Tibial nerve (tissue), 4 donors: Measurements from ENCODE around the gene RASAL2. TPM values are rescaled to one million over a fixed set of nuclear protein-coding genes. Genes with fewer than 3 reads are reported as not detected.

Experiments
- DNase-seq, 2 donors: peaks; one replicate each; pipeline ENCODE4 v3.0.0-alpha.2; 2019; ENCODE audit warnings: low spot score in 2 of 2
- H3K27ac ChIP-seq, 4 donors: fragments of 200-600 bp; sonication (generic) in 3 of 4; one replicate each; pipeline ENCODE4 v1.5.1; 2017 to 2019; ENCODE audit warnings: mild to moderate bottlenecking in 1 of 4
- H3K27me3 ChIP-seq, 2 donors: fragments of 200-600 bp; sonication (generic) in 1 of 2; one replicate each; pipeline versions ENCODE4 v1.5.1 to v1.6.0; 2017 to 2019
- H3K36me3 ChIP-seq, 3 donors: fragments of 200-600 bp; sonication (generic); one replicate each; pipeline ENCODE4 v1.5.1; 2018 to 2019
- H3K4me1 ChIP-seq, 4 donors: fragments of 200-600 bp; sonication (generic) in 3 of 4; one replicate each; pipeline ENCODE4 v1.5.1; 2017 to 2019
- H3K4me3 ChIP-seq, 4 donors: fragments of 200-600 bp; sonication (generic) in 3 of 4; one replicate each; pipeline ENCODE4 v1.5.1; 2017 to 2019; ENCODE audit warnings: mild to moderate bottlenecking in 1 of 4, moderate library complexity in 1 of 4
- H3K9me3 ChIP-seq, 4 donors: fragments of 200-600 bp; sonication (generic) in 3 of 4; one replicate each; pipeline ENCODE4 v1.5.1; 2017 to 2019
- EP300 ChIP-seq, 2 donors: sonication (generic); formaldehyde crosslinking; IDR thresholded peaks; one replicate each; pipeline ENCODE4 v1.6.1; 2017; ENCODE audit warnings: antibody characterized with exemption in 2 of 2, mild to moderate bottlenecking in 1 of 2
- POLR2A ChIP-seq, 2 donors: fragments of 450-650 bp; IDR thresholded peaks; one replicate each; pipeline ENCODE4 v1.6.1; 2017; ENCODE audit warnings: antibody characterized with exemption in 2 of 2, mild to moderate bottlenecking in 2 of 2, moderate library complexity in 2 of 2
- WGBS, 2 donors: methylation state at CpG; one replicate each; pipeline ENCODE4 v1.1.5; 2018; 5-methylcytosine and 5-hydroxymethylcytosine counted together
- total RNA-seq, 4 donors: library from RNA; depleted of rRNA; stranded (reverse); fragments of >200 nt; gene quantifications; one replicate each; pipeline ENCODE4 v1.1.0, GENCODE V29; 2016
- TF ChIP-seq, protein P1 (sequence below), 5 experiments: fragments of 200-600 bp in 3 of 5; fragments of 450-650 bp in 2 of 5; sonication (generic) in 3 of 5; IDR thresholded peaks; one replicate each; pipeline ENCODE4 v1.5.1; 2016 to 2019; ENCODE audit warnings: antibody characterized with exemption in 5 of 5, mild to moderate bottlenecking in 3 of 5, moderate library complexity in 2 of 5

RASAL2 gene
- total RNA-seq, 4 donors from 2014 or later = 40.5 to 44.8 (median 43.0) TPM

DNA sequence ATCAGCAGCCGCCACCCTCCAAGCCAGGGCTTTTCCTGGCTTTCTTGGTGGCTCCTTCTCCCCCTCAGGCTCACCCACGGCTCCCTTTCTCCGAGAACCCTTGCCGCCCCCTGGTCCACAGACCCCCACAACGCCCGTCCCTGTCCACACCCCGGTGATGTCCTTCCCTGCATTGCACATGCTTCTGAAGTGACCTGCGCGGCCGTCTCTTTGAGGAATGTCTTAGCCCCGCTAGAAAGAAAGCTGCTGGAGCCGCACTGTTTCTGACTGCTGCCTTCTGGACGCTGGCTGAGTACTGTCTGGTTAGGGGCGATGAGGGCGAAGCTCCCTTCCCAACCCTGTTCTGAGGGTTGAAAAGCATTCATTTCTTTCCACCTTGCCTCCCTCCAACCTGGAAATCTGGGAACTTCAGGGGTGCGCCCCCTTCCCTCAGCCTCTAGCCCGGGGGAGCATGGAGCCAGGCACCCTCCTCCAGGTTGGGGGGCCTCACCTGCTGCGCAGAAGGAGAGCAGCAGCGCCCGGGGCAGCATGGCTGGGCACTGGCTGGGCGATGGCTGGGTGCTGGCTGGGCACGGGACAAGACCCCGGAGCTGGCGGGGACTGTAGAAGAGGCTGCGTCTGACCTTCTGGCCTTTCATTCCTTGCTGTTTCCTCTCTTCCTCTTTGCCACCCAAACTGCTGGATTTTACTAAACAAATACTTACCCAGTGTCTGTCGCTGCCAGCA is 402.7 kb downstream of the RASAL2 start, which contains the start of gene CLEC20A:
Gene CLEC20A, minus strand, starts transcription at position 555 of the 726 bp plus-strand sequence. Its CDS starts 25 bp downstream, at position 530.
- Histone ChIP-seq H3K27ac (no peak within 1 kb of the TSS), H3K4me1 (no peaks in the 10 kb centered on the region), H3K4me3 (no peak within 1 kb of the TSS), H3K27me3 (no peaks in the 10 kb centered on the region), H3K36me3 (no peaks in the 10 kb centered on the region), H3K9me3 (no peaks in the 10 kb centered on the region)
- WGBS, 2 donors = 90 to 92% methylated on average over 26 of the region's 26 CpGs
- no peak for DNase-seq
- TF ChIP-seq POLR2A (IDR thresholded peaks at IDR 0.05) (no peak), EP300 (IDR thresholded peaks at IDR 0.05) (no peak)

DNA sequence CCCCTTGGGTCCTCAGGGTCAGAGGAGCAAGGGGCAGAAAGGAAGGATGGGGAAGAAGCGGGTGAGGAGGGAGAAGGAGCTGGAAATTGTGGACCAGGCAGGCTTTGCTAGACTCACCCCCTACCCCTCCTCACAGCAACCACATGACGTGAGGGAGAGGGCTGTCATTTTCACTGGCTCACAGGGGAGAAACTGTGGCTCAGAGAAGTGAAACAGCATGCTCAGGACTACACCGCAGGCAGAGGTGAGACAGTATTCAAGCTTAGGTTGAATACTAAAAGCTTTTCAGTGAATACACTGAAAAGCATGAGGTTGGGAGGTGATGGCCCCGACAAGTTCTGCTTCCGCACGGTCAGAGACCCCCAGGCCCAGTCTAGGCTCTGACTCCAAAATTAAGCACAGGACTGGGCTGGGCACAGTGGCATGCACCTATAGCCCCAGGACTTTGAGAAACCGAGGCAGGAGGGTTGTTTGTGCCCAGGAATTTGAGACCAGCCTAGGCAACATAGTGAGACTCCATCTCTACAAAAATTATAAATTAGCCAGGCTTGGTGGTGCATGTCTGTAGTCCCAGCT is 404.1 kb downstream of the RASAL2 start:
- TF ChIP-seq POLR2A (IDR thresholded peaks at IDR 0.05) (no peak), EP300 (IDR thresholded peaks at IDR 0.05) (no peak)
- TF ChIP-seq, protein P1, sequence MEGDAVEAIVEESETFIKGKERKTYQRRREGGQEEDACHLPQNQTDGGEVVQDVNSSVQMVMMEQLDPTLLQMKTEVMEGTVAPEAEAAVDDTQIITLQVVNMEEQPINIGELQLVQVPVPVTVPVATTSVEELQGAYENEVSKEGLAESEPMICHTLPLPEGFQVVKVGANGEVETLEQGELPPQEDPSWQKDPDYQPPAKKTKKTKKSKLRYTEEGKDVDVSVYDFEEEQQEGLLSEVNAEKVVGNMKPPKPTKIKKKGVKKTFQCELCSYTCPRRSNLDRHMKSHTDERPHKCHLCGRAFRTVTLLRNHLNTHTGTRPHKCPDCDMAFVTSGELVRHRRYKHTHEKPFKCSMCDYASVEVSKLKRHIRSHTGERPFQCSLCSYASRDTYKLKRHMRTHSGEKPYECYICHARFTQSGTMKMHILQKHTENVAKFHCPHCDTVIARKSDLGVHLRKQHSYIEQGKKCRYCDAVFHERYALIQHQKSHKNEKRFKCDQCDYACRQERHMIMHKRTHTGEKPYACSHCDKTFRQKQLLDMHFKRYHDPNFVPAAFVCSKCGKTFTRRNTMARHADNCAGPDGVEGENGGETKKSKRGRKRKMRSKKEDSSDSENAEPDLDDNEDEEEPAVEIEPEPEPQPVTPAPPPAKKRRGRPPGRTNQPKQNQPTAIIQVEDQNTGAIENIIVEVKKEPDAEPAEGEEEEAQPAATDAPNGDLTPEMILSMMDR (IDR thresholded peaks at IDR 0.05) = no peak
- Histone ChIP-seq H3K27me3 (no peaks in the 10 kb centered on the region), H3K4me1 (no peaks in the 10 kb centered on the region), H3K9me3 (no peaks in the 10 kb centered on the region), H3K4me3 (no peak overlapping the region), H3K36me3 (no peaks in the 10 kb centered on the region), H3K27ac (no peak overlapping the region)
- WGBS, 2 donors = 89 to 95% methylated on average over 7 of the region's 7 CpGs
- DNase-seq = no peak

DNA sequence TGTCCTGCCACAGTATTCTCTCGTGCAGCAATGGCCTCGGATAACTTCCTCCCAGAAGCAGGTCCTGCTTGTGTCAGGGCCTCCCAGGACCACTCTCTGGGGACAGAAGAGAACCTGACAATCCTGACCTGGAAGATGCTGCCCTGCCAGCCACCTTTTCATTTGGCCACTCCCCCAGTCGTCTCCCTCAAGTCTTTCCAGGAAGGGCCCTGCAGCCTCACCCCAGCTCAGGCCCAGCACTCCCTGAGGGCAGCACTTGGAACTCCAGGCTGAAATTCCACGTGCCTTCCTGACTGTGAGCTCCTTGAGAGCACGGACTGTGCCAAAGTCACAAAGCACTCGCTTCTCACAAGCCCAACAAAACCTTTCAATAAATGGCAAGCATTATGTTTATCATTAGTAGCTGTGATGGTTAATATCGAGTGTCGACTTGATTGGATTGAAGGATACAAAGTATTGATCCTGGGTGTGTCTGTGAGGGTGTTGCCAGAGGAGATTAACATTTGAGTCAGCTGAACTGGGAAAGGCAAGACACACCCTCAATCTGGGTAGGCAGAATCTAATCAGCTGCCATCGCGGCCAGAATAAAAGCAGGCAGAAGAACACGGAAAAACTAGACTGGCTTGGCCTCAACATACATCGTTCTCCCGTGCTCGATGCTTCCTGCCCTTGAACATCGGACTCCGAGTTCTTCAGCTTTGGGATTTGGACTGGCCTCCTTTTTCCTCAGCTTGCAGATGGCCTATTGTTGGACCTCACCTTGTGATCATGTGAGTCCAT is 405.2 kb downstream of the RASAL2 start:
- no peak for TF ChIP-seq POLR2A (IDR thresholded peaks at IDR 0.05)
- TF ChIP-seq, protein P1 (IDR thresholded peaks at IDR 0.05) = no peak
- TF ChIP-seq EP300 (IDR thresholded peaks at IDR 0.05) = no peak
- Histone ChIP-seq H3K27ac (no peak overlapping the region), H3K9me3 (no peaks in the 10 kb centered on the region), H3K4me3 (no peak overlapping the region), H3K27me3 (no peaks in the 10 kb centered on the region), H3K36me3 (no peaks in the 10 kb centered on the region), H3K4me1 (no peaks in the 10 kb centered on the region)
- WGBS, 2 donors = 85 to 87% methylated on average over 16 of the region's 16 CpGs
- no peak for DNase-seq

DNA sequence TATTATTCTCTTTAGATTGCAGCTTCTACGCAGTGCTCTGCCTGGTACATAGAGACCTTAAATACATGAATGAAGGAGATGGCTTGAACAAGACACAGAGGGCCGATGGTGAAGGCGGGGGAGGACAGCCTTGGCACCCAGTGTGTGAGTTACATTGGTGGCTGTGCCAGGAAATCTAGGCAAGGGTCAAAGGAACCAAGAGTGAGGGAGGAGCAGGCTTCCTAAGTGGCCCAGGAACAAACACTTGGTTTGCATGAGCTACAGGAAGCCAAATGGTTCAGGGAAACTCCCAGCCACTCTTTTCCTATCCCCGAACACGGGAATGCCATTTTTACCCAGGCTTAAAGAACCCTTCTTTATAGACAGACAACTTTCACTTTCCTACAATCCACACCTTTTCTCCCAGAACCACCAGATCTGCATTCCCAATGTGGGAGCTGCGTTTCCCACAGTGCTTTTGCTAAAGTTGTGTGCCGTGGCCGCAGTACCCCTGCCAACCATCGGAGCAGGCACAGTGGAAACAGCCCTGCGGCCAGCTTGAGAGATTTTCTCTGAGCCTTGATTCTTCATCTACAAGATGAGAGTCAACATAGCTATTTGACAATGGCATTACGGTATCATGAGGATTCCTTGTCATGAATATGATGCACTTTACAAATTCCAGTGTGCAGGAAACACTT is 406.3 kb downstream of the RASAL2 start:
- Histone ChIP-seq H3K9me3 (no peaks in the 10 kb centered on the region), H3K4me1 (no peaks in the 10 kb centered on the region), H3K27ac (no peak overlapping the region), H3K27me3 (no peaks in the 10 kb centered on the region), H3K36me3 (no peaks in the 10 kb centered on the region), H3K4me3 (no peak overlapping the region)
- 77 to 79% methylated on average over 11 of the region's 11 CpGs for WGBS, 2 donors
- DNase-seq = no peak
- TF ChIP-seq, protein P1 (IDR thresholded peaks at IDR 0.05) = no peak
- no peak for TF ChIP-seq POLR2A (IDR thresholded peaks at IDR 0.05)
- TF ChIP-seq EP300 (IDR thresholded peaks at IDR 0.05) = no peak

DNA sequence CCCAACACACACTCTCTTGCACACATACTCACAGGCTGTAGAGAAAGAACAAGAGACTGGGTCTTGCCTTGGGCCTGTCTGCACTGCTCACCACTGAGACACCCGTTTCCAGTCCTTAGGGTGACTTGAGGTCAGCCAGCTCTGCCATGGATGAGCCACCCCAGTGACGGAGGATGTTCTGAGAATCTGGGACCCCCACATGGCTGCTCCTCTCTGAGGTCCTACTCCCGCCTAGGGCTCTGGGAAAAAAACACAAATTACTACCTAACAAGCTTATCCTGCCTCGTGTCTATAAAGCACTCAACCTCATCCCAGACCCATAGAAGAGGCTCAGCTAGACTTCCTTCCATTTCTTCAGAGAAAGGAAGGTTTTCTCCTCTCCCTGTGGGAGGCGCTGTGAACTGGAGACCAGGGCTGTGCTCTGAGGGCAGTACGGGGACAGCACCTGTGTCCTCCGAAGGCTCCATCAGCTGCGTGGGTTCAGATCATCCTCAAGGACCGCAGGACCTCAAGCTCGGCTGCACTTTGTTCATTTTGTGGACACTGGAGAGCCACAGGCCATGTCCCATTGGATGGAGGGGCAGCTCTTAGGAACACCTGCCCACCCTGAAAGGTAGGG is 407.1 kb downstream of the RASAL2 start:
- DNase-seq = no peak
- H3K36me3 ChIP-seq = no peaks in the 10 kb centered on the region
- TF ChIP-seq, protein P1 (IDR thresholded peaks at IDR 0.05) = no peak
- no peak for TF ChIP-seq POLR2A (IDR thresholded peaks at IDR 0.05)
- no peak for TF ChIP-seq EP300 (IDR thresholded peaks at IDR 0.05)
- WGBS, 2 donors = 88 to 90% methylated on average over 10 of the region's 10 CpGs
- no peaks in the 10 kb centered on the region for H3K9me3 ChIP-seq
- H3K27ac ChIP-seq = no peak overlapping the region
- no peaks in the 10 kb centered on the region for H3K4me1 ChIP-seq
- H3K27me3 ChIP-seq = no peaks in the 10 kb centered on the region
- H3K4me3 ChIP-seq = no peak overlapping the region
